Measurements from ENCODE around the gene TASP1.

GRCh38 chr20:13402986-13403385 is 235.7 kb downstream of the TASP1 start:
- no peak for TF ChIP-seq CTCF (IDR thresholded peaks at IDR 0.05; ENCODE audit: low read depth, low read length)
- TF ChIP-seq EZH2phosphoT487 (IDR thresholded peaks at IDR 0.05; ENCODE audit: low read depth): no peak

Measured in OCI-LY3 (cell line).